Glomerular visceral epithelial cell (primary cell): ENCODE measurements around the gene FOSL1.

Experiments
- DNase-seq: peaks from one replicate; pipeline ENCODE4 v3.0.0-alpha.2; 2016; ENCODE audit errors: extremely low spot score

The FOSL1 gene

DNA sequence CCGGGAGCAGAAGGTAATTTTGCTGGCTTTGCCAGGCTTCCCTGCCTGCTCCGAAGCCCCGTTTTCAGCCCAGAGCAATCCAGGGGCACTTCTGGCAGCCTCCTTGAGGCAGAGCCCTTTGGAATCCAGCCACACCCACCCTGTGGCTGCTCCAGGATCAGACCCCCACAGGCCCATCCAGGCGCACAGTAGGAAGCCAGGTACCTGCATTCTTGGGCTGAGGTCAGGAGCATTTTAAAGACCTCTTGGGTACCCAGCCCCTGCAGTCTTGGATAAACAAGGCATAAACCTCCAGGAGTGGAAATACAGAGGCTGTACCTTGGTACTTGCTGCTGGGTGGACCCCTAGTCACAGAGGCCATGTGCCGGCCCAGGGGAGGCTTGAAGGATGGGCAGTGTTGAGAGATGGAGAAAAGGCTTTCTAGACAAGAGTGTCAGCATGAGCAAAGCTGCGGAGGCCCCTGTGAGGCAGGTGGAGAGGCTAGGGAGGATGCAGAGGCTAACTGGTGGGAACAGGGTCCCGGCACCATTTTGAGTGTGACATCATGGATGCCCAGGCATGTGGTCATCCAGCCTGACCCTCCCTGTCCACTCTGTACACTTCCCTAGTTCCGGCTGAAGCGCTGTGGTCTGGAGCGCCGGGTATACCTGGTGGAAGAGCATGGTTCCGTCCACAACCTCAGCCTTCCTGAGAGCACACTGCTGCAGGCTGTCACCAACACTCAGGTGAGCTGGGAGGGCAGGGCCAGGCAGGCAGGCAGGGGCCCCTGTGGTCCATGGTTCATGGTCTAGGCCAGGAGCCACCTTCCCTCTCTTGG, 36.1 kb downstream of the FOSL1 start:
- no peak for DNase-seq

DNA sequence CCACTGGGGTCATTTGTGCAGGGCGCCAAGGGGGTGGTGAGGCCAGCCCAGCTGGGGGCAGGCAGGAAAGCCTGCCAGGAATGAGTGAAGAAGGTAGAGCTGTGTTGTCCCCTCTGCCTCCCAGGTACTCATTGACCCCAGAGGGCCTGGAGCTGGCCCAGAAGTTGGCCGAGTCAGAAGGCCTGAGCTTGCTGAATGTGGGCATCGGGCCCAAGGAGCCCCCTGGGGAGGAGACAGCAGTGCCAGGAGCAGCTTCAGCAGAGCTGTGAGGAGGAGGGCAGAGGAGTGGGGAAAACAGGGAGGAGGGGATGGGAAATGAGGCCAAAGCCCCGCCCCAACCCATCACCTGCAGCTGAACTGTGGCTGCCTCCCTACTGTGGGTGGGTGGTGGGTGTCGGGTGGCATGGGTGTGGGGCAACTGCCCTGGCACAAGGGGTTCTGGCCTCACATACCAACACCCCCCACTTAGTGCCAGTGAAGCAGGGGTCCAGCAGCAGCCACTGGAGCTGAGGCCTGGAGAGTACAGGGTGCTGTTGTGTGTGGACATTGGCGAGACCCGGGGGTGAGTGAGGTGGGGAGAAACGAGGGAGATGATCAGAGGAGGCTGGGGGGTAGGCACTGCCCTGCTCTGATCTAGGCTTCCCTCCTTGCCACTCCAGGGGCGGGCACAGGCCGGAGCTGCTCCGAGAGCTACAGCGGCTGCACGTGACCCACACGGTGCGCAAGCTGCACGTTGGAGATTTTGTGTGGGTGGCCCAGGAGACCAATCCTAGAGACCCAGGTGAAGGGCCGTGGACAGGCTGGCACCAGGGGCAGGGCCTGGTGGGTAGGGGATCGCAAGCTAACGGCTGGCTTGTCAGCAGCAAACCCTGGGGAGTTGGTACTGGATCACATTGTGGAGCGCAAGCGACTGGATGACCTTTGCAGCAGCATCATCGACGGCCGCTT, 37.0 kb downstream of the FOSL1 start:
- DNase-seq: no peak

DNA sequence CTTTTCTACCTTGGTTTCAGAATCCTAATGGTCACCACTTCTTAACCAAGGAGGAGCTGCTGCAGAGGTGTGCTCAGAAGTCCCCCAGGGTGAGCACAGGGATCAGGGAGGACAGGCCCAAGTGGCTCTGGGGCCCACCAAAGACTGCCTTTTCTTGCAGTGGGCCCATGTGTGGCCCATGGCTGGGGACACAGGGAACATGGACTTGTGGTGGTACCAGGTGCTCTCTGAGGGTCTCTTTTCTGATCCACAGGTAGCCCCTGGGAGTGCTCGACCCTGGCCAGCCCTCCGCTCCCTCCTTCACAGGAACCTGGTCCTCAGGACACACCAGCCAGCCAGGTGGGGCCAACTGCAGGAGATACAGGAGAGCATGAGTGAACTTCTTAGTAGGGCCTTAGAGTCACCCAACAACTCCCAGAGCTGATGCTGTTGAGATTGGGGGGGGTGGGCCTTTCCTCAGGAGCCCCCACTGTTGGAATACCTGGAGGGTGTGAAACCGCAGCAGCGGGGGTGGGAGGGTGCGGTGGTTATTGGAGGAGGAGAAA, 37.9 kb downstream of the FOSL1 start:
- no peak for DNase-seq

DNA sequence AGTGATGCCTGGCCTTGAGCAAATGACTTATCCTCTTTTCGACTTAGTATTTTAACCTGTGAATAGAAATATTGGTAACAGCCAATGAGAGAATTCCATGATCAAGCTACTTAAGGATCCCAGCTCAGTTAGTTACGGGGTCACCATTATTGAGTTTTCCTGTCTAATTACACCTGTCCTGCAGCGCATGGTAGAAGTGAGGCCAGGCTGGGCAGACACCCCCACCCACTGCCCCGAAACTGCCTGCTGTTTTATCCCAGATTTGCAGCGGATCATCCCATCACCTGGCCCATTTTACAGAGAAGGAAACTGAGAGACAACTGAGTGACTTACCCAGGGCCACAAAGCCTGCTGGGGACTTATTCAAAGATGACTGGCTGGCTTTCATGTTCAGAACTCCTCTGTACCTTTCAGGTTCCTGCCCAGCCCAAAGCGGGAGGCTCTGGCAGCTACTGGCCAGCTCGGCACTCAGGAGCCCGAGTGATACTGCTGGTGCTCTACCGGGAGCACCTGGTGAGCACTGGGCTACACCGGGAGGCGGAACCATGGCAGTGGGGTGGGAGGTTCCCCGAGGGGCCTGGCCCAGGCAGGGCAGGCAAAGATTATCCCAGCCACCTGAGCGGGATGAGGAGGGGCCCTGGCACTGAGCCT, 38.5 kb downstream of the FOSL1 start:
- no peak for DNase-seq

DNA sequence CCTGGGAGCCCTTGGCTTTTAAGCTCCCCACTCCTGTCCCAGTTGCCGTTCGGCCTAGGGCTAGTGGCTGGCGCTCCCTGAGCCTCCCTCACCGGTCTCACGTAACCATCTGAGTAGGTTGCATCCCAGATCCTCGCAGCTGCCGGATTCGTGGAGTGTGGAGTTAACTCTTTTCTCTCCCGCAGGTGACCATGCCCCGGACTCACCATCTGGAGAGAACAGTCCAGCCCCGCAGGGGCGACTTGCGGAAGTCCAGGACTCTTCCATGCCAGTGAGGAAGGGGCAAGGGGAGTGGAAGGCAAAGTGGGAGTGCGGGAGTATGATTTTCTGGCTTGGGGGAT, 39.1 kb downstream of the FOSL1 start:
- DNase-seq: peak; percentile 11

DNA sequence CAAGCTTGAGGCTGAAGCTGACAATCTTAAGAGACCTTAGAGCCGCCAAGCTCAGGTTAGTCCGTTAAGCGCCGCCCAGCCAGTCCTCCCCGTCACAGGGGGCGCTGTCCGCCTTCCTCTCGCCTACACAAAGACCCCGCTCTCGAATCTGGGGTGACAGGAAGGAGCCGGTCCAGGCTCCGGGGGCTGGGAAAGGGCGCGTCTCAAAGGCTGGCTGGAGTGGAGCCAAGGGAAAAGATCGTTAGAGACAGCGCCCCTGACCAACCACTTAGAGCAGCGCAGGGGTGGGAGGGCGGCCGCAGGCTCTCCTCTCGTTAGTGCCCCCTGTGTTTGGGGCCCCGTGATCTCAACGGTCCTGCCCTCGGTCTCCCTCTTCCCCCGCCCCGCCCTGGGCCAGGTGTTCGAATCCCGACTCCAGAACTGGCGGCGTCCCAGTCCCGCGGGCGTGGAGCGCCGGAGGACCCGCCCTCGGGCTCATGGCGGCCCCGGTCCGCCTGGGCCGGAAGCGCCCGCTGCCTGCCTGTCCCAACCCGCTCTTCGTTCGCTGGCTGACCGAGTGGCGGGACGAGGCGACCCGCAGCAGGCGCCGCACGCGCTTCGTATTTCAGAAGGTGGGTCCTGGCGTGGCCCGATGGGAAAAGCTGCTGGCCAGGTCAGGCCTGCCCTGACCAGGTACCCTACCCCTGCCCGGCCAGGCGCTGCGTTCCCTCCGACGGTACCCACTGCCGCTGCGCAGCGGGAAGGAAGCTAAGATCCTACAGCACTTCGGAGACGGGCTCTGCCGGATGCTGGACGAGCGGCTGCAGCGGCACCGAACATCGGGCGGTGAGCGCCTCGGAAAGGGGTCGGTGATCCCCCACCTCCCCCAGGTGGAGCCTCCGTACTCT, 39.7 kb downstream of the FOSL1 start, which contains the start of gene MUS81:
TSS of gene MUS81 (plus strand) at position 156 of the 887 bp plus-strand sequence. CDS start at position 477, 321 bp downstream.
- DNase-seq: peak; percentile 98

DNA sequence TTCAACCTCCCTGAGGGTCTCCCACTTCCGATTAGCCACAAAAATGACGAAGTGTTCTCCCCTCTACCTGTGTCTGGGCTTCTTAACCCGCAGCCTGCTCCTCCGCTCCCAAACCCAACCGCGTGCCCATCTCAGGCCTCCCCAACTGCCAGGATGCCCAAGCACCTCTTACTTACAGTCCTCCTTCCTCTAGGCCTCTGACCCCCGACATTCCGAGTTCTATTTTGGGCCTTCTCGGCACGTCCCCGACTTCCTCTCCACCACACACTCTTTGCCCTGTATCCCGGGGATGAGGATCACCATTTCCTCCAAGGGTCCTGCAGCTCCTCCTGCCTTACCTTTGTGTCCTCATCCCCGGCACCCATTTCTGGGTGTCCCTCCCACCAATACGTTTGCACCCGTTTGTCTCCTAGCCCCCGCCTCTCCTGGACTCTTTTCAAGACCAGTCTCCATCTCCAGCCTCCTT, 40.3 kb downstream of the FOSL1 start:
- no peak for DNase-seq

DNA sequence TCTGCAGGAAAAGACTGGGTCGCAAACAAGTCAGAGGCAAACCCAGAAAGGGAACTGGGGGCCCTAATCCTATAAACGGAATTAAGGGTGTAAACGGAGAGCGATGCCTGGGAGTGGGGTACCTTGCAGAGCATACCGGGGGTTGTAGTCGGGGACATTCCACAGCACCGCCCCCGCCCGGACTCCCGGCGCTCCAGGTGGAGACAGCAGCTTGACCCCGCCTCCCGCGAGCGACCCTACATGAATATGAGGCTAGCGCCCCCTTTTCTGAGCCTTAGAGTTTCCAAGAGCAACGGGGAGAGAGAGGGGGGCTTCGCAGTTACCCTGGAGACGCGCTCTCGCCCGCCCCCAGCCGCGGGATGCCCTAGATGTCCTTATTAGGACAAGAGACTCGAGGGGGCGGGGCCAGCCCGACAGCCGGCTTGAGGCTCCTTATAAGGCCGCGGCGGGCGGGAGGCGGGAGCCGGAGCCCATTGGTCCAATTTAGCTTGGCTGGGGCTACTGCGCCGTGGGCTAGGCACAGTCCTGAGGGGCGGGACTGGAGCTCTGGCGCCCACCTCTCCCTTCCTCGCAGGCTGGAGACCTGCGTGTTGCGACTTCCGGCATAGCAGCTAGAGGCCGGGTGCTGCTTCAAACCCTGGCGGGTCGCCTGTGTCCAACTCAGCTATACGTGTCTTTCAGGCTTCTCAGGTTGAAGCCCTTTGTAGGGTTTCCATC, 40.9 kb downstream of the FOSL1 start:
- DNase-seq: peak; percentile 99

DNA sequence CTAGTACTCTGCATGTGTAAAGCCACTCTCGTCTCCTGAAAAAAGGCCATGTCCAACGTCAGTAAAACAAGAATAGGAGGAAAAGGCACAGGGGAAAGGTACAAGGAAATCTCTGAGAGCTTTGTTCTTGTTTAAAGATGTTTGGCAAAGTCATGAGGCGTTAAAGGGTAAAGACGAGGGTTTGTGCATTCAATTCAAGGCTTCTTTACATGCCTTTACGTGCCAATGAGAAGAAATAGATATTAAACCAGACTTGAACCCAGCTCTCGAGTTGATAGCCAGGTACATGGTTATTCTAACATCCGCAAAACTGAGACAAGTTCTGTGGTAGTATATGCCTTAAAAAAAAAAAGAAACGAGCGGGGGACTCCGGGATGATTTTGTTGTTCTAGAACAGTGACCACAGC, 41.5 kb downstream of the FOSL1 start:
- no peak for DNase-seq

DNA sequence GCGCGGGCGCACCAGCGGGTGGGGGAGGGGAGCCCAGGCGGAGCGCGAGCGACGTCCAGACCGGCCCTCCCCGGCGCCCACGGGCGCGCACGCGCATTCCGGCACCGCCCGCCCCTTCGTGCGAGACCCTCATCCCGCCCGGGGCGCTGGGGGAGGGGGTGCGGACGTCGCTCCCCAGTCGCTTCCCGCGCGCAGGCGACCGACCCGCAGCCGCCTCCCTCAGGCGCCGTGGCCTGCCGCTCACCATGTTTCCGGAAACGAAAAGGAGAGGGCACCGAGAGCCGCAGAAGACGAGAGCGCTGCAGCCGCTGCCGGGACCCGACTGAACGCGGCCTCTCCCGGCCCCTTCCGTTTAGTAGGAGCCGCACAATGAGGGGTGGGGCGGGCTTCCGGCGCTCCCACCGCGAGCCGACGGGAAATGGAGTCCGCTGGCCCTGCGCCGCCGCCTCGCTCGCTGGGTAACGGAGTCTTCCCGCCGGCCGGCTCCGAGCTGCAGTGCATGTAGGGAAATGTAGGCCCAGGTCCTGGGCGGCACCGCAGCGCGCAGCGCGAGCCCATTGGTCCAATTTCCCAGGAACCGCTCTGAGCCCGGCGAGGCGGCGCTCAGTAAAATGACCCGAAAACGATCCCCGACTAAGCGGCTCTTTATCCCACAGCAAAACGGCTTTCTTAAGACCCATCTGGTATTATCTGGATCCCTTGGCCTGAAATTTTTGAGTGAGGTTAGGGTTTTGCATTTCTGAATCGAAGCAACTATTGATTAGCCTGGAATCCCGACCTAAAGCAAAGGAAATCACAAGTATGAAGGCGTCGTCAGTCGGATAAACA, 42.1 kb downstream of the FOSL1 start, which contains the start of gene CFL1:
TSS of gene CFL1 (minus strand) at position 328 of the 828 bp plus-strand sequence. CDS start at position 247, 81 bp downstream.
- peak; percentile 98 for DNase-seq

DNA sequence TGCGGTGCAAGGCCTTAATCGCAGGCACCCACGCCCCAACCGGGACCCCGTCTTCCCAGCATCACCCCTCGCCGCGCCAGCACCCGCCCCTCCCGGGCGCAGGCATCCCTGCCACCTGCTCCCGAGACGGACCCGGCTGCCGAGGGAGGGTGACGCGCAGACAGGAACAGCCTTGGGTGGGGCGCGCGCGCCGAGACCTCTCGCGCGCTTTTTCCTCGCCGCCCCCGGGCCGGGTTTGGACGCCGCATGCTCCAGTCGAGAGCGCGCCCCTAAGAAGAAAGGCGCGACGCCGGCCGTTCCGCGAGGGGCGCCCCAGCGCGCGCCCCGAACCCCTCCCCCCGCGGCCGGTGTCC, 42.7 kb downstream of the FOSL1 start:
- DNase-seq: no peak

DNA sequence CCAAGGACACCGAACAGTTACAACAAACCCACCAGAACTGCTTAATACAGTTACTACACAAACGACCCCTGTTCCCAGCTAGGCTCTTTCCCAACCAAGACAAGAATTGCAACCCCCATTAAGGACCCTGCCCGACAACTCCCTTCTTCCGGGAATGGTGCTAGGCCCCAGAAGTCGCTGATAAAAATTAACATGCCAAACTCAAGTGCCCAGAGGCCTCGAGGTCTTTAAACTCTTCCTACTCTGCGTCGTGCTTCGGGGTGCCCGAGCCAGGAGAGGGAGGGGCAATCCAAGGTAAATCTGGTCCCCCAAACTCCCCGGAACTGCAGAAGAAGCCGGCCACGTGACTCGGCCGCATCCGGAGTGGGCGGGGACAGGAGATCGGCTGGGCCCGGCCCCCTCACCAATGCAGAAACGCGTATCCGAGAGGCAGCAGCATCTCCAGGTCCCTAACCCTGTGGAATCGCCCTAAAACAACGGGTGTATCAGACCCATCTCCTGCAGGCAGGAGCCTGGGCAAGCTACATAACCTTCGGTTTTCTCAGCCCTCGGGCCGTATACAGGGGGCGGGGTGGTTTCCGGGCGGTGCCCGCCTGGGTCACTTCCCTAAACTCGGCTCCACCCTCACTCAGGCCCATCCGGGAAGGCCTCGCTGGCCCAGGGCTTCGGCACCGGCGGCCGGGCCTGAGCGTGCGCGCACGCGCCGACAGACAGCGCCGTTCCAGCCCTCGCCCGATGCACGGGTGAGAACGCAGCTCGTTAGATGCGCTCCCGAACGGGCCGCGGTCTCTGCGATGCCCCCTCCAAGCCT, 43.3 kb downstream of the FOSL1 start:
- peak; percentile 60 for DNase-seq

DNA sequence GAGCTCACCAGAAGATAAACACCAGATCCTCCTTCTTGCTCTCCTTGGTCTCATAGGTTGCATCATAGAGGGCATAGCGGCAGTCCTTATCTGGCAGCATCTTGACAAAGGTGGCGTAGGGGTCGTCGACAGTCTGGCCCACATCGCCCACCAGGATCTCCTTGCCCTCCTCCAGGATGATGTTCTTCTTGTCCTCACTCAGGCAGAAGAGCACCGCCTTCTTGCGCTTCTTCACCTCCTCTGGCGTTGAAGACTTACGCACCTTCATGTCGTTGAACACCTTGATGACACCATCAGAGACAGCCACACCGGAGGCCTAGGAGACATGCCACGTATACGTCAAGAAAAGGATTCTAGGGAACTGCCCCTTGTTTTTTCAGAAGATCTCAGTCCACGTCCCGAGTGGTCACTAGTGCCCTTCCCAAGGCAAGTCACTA, 44.2 kb downstream of the FOSL1 start:
- DNase-seq: no peak

DNA sequence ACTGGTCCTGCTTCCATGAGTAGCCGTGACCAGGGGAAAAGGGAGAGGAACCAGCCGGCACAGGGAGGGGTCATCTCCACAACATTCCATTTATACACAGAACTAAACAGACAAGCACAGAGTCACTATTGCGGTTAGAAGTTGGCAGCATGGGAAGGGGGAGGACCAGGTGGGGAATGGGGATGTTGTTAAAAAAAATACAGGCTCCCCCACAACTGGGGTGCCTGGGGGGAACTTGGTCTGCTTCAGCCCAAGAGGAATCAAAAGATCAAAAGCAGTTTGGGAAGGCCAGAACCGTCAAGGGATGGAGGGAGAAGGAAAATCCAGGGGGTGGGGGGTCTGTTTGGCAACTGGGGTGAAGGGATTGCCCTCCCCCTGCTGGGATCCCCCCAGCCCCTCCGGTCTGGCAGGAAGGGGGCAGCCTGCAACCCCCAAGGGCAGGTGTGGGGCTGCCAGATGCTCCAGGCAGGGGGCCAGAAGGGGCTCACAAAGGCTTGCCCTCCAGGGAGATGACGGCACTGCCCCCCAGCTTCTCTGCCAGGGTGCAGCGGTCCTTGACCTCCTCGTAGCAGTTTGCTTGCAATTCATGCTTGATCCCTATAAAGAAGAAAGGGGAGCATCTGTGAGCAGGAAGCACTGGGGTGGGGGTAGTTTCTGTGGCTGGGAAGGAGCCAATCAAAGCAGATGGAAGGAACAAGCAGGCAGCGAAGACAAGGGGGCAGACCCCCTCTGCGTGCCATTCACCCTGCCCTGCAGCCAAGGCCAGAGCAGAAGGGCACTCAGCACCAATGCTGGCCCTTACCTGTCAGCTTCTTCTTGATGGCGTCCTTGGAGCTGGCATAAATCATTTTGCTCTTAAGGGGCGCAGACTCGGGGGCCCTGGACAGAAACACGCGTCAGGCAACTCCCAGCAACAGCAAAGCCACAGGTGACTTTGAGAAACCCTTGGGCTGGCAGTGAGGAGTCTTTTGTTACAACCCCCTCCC, 45.0 kb downstream of the FOSL1 start:
- DNase-seq: no peak

DNA sequence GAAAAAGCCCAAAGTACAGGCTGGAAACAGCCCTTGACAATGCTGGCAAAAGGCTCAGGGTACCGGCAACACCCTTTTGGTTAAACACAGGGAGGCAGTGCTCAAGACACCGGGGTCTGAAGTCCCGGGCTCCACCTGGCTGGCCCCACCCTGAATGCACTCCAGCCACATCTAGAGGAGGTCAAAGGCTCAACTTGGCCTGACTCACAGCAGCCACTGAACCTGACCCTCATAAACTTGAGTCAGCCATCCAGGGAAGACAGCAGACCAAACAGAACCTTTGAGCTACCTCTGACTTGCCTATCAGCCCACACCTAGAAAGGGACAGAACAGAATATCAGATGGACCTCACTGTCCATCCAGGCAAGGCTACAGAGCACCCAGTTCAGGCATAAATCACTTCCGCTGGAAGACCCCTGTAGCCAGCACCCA, 46.0 kb downstream of the FOSL1 start:
- no peak for DNase-seq

DNA sequence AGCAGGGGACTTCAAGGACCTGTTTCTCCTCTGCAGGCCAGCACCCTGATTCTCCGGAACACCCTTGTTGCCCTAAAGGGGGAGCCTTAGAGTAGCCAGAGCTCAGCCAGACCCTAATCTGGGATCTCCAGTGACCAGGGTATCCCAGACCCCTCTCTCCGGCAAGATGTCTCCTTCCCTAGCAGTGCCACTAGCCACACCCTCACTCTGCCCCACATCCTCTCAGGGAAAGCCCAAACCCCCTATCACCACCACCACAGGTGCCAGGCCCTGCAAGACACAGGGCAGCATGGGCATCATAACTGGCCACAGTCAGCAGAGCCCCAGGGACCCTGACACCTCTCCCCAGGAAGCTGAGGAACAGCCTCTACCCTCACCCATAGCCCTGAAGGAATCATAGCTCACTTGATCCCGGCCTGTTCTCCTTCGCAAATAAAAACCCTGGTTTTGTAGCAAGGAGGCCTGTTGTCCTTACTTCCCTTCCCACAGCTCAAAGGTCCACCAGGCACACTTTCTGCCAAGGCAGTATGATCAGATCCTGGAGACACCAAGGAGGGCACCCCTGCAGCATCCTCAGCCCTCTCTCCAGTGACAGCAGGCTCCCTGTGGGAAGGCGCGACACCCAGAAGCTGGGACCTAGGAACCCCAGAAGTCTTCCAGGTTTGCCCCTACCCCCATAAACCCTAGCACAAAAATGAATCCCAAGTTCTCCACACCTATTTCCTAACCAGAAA, 46.8 kb downstream of the FOSL1 start:
- no peak for DNase-seq
